OCI-LY7 (cell line): ENCODE results near the gene CDCA8.

Source experiments
- CTCF ChIP-seq: fragments of 200-600 bp; sonication (generic); conservative IDR thresholded peaks from 2 replicates; pipeline ENCODE4 v1.5.1; 2014; ENCODE audit warnings: mild to moderate bottlenecking, antibody characterized with exemption, low read length, moderate library complexity, mixed read lengths
- EZH2phosphoT487 ChIP-seq: fragments of 200-600 bp; sonication (generic); IDR thresholded peaks from 2 replicates; pipeline ENCODE4 v1.6.1; 2018; ENCODE audit warnings: low read depth, borderline replicate concordance, mild to moderate bottlenecking, mixed run types, antibody characterized with exemption, low read length, moderate library complexity, mixed read lengths

GRCh38 chr1:37725851-37726613 is 33.7 kb downstream of the CDCA8 start:
- no peak for TF ChIP-seq CTCF
- TF ChIP-seq EZH2phosphoT487 = no peak
